ENCODE measurements around the gene RUBCN. TPM values are rescaled to one million over a fixed set of nuclear protein-coding genes. Genes with fewer than 3 reads are reported as not detected.

The RUBCN gene
- total RNA-seq, 4 donors from 2014 or later, result 15.6 to 33.1 (median 21.6) TPM

- Histone ChIP-seq H3K36me3 (peaks cover 0 to 65% of the 10 kb centered on the region in 2 donors), H3K27ac (no peak overlapping the region)
- intact Hi-C loops (cut with DNase I; ENCODE audit: low total_unique reads), result no loop called here
Measured at GRCh38 chr3:197682713-197683112, 54.0 kb downstream of the RUBCN start.

GRCh38 chr3:197680955-197681521 lies 55.7 kb downstream of the RUBCN start:
- Histone ChIP-seq H3K9me3 (no peaks in the 10 kb centered on the region), H3K27me3 (no peaks in the 10 kb centered on the region), H3K4me3 (no peak overlapping the region), H3K27ac (no peak overlapping the region), H3K4me1 (no peaks in the 10 kb centered on the region), H3K36me3 (peaks cover 0 to 79% of the 10 kb centered on the region in 2 donors)
- DNase-seq (no peak), ATAC-seq (no peak)
- in situ Hi-C loops (cut with MboI; ENCODE audit: low sequenced_read_pairs in 4 of 4), result loop anchor here in 2 of 4 donors (25.0 kb wide), 1 partner anchor 94 kb away; no protein-coding TSS in a partner anchor
- intact Hi-C loops (cut with DNase I; ENCODE audit: low total_unique reads), result no loop called here
- TF ChIP-seq POLR2A (IDR thresholded peaks at IDR 0.05), result no peak
- TF ChIP-seq CTCF (IDR thresholded peaks at IDR 0.05 in 4 of 5, conservative IDR thresholded peaks at IDR 0.05 in 1 of 5), result no peak

More at GRCh38 chr3:197682713-197683112, 54.0 kb downstream of the RUBCN start:
- no peak for ATAC-seq
- DNase-seq, result no peak
- H3K9me3 ChIP-seq, result no peaks in the 10 kb centered on the region
- in situ Hi-C loops (cut with MboI; ENCODE audit: low sequenced_read_pairs in 4 of 4), result loop anchor here in 2 of 4 donors (25.0 kb wide), 1 partner anchor 95 kb away; no protein-coding TSS in a partner anchor
- no peaks in the 10 kb centered on the region for H3K27me3 ChIP-seq
- no peaks in the 10 kb centered on the region for H3K4me1 ChIP-seq
- no peak overlapping the region for H3K4me3 ChIP-seq
- TF ChIP-seq CTCF (IDR thresholded peaks at IDR 0.05 in 4 of 5, conservative IDR thresholded peaks at IDR 0.05 in 1 of 5) (no peak), POLR2A (IDR thresholded peaks at IDR 0.05) (no peak)

- Histone ChIP-seq H3K4me3 (no peak overlapping the region), H3K27ac (no peak overlapping the region), H3K9me3 (no peaks in the 10 kb centered on the region), H3K27me3 (no peaks in the 10 kb centered on the region), H3K4me1 (no peaks in the 10 kb centered on the region), H3K36me3 (peaks cover 0 to 77% of the 10 kb centered on the region in 2 donors)
- ATAC-seq (no peak), DNase-seq (no peak)
- in situ Hi-C loops (cut with MboI; ENCODE audit: low sequenced_read_pairs in 4 of 4) (loop anchor here in 2 of 4 donors (25.0 kb wide), 1 partner anchor 89 kb away; no protein-coding TSS in a partner anchor), intact Hi-C loops (cut with DNase I; ENCODE audit: low total_unique reads) (no loop called here)
- TF ChIP-seq CTCF (IDR thresholded peaks at IDR 0.05 in 4 of 5, conservative IDR thresholded peaks at IDR 0.05 in 1 of 5) (no peak), POLR2A (IDR thresholded peaks at IDR 0.05) (no peak)
Measured at GRCh38 chr3:197675951-197676350, 60.8 kb downstream of the RUBCN start.

GRCh38 chr3:197675563-197675860 lies 61.2 kb downstream of the RUBCN start:
- DNase-seq (no peak), ATAC-seq (no peak)
- Histone ChIP-seq H3K27me3 (no peaks in the 10 kb centered on the region), H3K9me3 (no peaks in the 10 kb centered on the region), H3K27ac (no peak overlapping the region), H3K4me1 (no peaks in the 10 kb centered on the region), H3K4me3 (no peak overlapping the region), H3K36me3 (peaks cover 0 to 73% of the 10 kb centered on the region in 2 donors)
- TF ChIP-seq POLR2A (IDR thresholded peaks at IDR 0.05) (no peak), CTCF (IDR thresholded peaks at IDR 0.05 in 4 of 5, conservative IDR thresholded peaks at IDR 0.05 in 1 of 5) (no peak)
- intact Hi-C loops (cut with DNase I; ENCODE audit: low total_unique reads), result no loop called here
- in situ Hi-C loops (cut with MboI; ENCODE audit: low sequenced_read_pairs in 4 of 4), result loop anchor here in 2 of 4 donors (25.0 kb wide), 1 partner anchor 88 kb away; no protein-coding TSS in a partner anchor

Measured in gastrocnemius medialis (tissue), 4 donors.